Suprapubic skin (tissue), 4 donors: ENCODE results near the gene SLC2A9. TPM values are rescaled to one million over a fixed set of nuclear protein-coding genes. Genes with fewer than 3 reads are reported as not detected.

Experiments
- DNase-seq, 2 donors: peaks; one replicate each; pipeline ENCODE4 v3.0.0-alpha.2; 2019; ENCODE audit warnings: low spot score in 2 of 2
- H3K27ac ChIP-seq: fragments of 200-600 bp; sonication (generic); one replicate; pipeline ENCODE4 v1.5.1; 2019
- H3K27me3 ChIP-seq: fragments of 200-600 bp; sonication (generic); one replicate; pipeline ENCODE4 v1.5.1; 2019
- H3K36me3 ChIP-seq: fragments of 200-600 bp; sonication (generic); one replicate; pipeline ENCODE4 v1.5.1; 2019
- H3K4me1 ChIP-seq: fragments of 200-600 bp; sonication (generic); one replicate; pipeline ENCODE4 v1.5.1; 2019
- H3K4me3 ChIP-seq: fragments of 200-600 bp; sonication (generic); one replicate; pipeline ENCODE4 v1.5.1; 2019; ENCODE audit warnings: mild to moderate bottlenecking
- H3K9me3 ChIP-seq: fragments of 200-600 bp; sonication (generic); one replicate; pipeline ENCODE4 v1.5.1; 2019
- CTCF ChIP-seq, 2 donors: fragments of 200-600 bp in 1 of 2; fragments of 450-650 bp in 1 of 2; sonication (generic) in 1 of 2; IDR thresholded peaks; one replicate each; pipeline ENCODE4 v1.5.1; 2016 to 2019; ENCODE audit warnings: antibody characterized with exemption in 2 of 2, mild to moderate bottlenecking in 1 of 2, moderate library complexity in 1 of 2
- EP300 ChIP-seq: sonication (generic); formaldehyde crosslinking; IDR thresholded peaks from one replicate; pipeline ENCODE4 v1.6.1; 2017; ENCODE audit warnings: antibody characterized with exemption
- POLR2A ChIP-seq, 2 donors: fragments of 450-650 bp; IDR thresholded peaks; one replicate each; pipeline ENCODE4 v1.6.1; 2017; ENCODE audit warnings: antibody characterized with exemption in 2 of 2, mild to moderate bottlenecking in 2 of 2, moderate library complexity in 2 of 2
- POLR2AphosphoS5 ChIP-seq, 3 donors: sonication (generic); formaldehyde crosslinking; IDR thresholded peaks; one replicate each; pipeline ENCODE4 v1.6.1; 2017; ENCODE audit warnings: antibody characterized with exemption in 3 of 3
- WGBS: methylation state at CpG from one replicate; pipeline ENCODE4 v1.1.5; 2018; 5-methylcytosine and 5-hydroxymethylcytosine counted together
- total RNA-seq, 4 donors: library from RNA; depleted of rRNA; stranded (reverse); fragments of >200 nt; gene quantifications; one replicate each; pipeline ENCODE4 v1.1.0, GENCODE V29; 2016

The SLC2A9 gene
- total RNA-seq, 4 donors from 2014 or later: 3.5 to 9.2 (median 8.1) TPM

- WGBS: 69% methylated on average over 2 of the region's 2 CpGs
- H3K27ac ChIP-seq: no peak overlapping the region
- no peak for TF ChIP-seq POLR2A (IDR thresholded peaks at IDR 0.05)
- TF ChIP-seq POLR2AphosphoS5 (IDR thresholded peaks at IDR 0.05): no peak
- no peak for TF ChIP-seq EP300
- no peak for TF ChIP-seq CTCF (IDR thresholded peaks at IDR 0.05)
These were observed 17.6 kb downstream of the SLC2A9 start for GRCh38 chr4:10003666-10004065.

GRCh38 chr4:10002278-10002677 is 19.0 kb downstream of the SLC2A9 start:
- no peak for TF ChIP-seq POLR2AphosphoS5 (IDR thresholded peaks at IDR 0.05)
- TF ChIP-seq CTCF (IDR thresholded peaks at IDR 0.05): no peak
- TF ChIP-seq POLR2A (IDR thresholded peaks at IDR 0.05): no peak
- TF ChIP-seq EP300: no peak
- Histone ChIP-seq H3K4me1 (peaks cover 34% of the 10 kb centered on the region), H3K36me3 (no peaks in the 10 kb centered on the region), H3K9me3 (no peaks in the 10 kb centered on the region), H3K27me3 (no peaks in the 10 kb centered on the region), H3K4me3 (no peak overlapping the region), H3K27ac (no peak overlapping the region)
- no peak for DNase-seq
- WGBS: 86% methylated on average over 2 of the region's 2 CpGs

More at GRCh38 chr4:10003666-10004065, 17.6 kb downstream of the SLC2A9 start:
- Histone ChIP-seq H3K27me3 (no peaks in the 10 kb centered on the region), H3K4me3 (no peak overlapping the region), H3K36me3 (no peaks in the 10 kb centered on the region), H3K9me3 (no peaks in the 10 kb centered on the region), H3K4me1 (peaks cover 46% of the 10 kb centered on the region)
- DNase-seq: no peak

GRCh38 chr4:10001757-10002156 is 19.5 kb downstream of the SLC2A9 start:
- DNase-seq: no peak
- H3K4me1 ChIP-seq: peaks cover 28% of the 10 kb centered on the region
- WGBS: 89% methylated on average over 3 of the region's 4 CpGs
- no peak for TF ChIP-seq CTCF (IDR thresholded peaks at IDR 0.05)
- TF ChIP-seq POLR2AphosphoS5 (IDR thresholded peaks at IDR 0.05): no peak
- no peak for TF ChIP-seq EP300
- no peak for TF ChIP-seq POLR2A (IDR thresholded peaks at IDR 0.05)
- H3K9me3 ChIP-seq: no peaks in the 10 kb centered on the region
- H3K27me3 ChIP-seq: no peaks in the 10 kb centered on the region
- H3K4me3 ChIP-seq: no peak overlapping the region
- no peak overlapping the region for H3K27ac ChIP-seq
- no peaks in the 10 kb centered on the region for H3K36me3 ChIP-seq

- Histone ChIP-seq H3K36me3 (peaks cover 1% of the 10 kb centered on the region), H3K4me1 (peaks cover 11% of the 10 kb centered on the region), H3K27ac (no peak overlapping the region), H3K4me3 (no peak overlapping the region), H3K9me3 (no peaks in the 10 kb centered on the region), H3K27me3 (no peaks in the 10 kb centered on the region)
- DNase-seq: no peak
- TF ChIP-seq CTCF (IDR thresholded peaks at IDR 0.05) (no peak), POLR2A (IDR thresholded peaks at IDR 0.05) (no peak), EP300 (no peak), POLR2AphosphoS5 (IDR thresholded peaks at IDR 0.05) (no peak)
- WGBS: 68% methylated on average over 4 of the region's 4 CpGs
These were observed 21.2 kb downstream of the SLC2A9 start for GRCh38 chr4:9999956-10000561.

- TF ChIP-seq CTCF (IDR thresholded peaks at IDR 0.05) (no peak), POLR2AphosphoS5 (IDR thresholded peaks at IDR 0.05) (no peak), POLR2A (IDR thresholded peaks at IDR 0.05) (no peak), EP300 (no peak)
- WGBS: 61% methylated on average over 4 of the region's 4 CpGs
- H3K9me3 ChIP-seq: no peaks in the 10 kb centered on the region
- H3K27ac ChIP-seq: no peak overlapping the region
- no peaks in the 10 kb centered on the region for H3K27me3 ChIP-seq
- peaks cover 5% of the 10 kb centered on the region for H3K4me1 ChIP-seq
- peaks cover 5% of the 10 kb centered on the region for H3K36me3 ChIP-seq
- no peak overlapping the region for H3K4me3 ChIP-seq
- DNase-seq: no peak
These were observed 23.4 kb downstream of the SLC2A9 start for GRCh38 chr4:9997886-9998285.
